Kidney epithelial cell (primary cell): ENCODE results near the gene RABIF. TPM values are rescaled to one million over a fixed set of nuclear protein-coding genes. Genes with fewer than 3 reads are reported as not detected.

Experiments used
- DNase-seq: peaks from one replicate; pipeline ENCODE4 v3.0.0-alpha.2; 2010; ENCODE audit warnings: low read depth
- H3K27me3 ChIP-seq: 2 replicates; pipeline ENCODE4 v1.6.0; 2011; ENCODE audit warnings: low read length; ENCODE audit not compliant: control insufficient read depth, insufficient read depth
- H3K36me3 ChIP-seq: 2 replicates; pipeline ENCODE4 v1.5.1; 2011; ENCODE audit warnings: low read length; ENCODE audit not compliant: control insufficient read depth, insufficient read depth
- H3K4me3 ChIP-seq: 2 replicates; pipeline ENCODE4 v1.5.1; 2011; ENCODE audit warnings: low read depth, mild to moderate bottlenecking, control low read depth, low read length
- total RNA-seq: library from RNA; depleted of rRNA; stranded (reverse); fragments of >200 nt; gene quantifications from 2 replicates; pipeline ENCODE4 v1.2.3, GENCODE V29; 2015
- TF ChIP-seq, protein P1 (sequence below): IDR thresholded peaks from 2 replicates; pipeline ENCODE4 v1.5.1; 2011; ENCODE audit warnings: mild to moderate bottlenecking, moderate library complexity, low read length, control low read depth, inconsistent platforms; ENCODE audit not compliant: insufficient read depth, poor library complexity, severe bottlenecking

RABIF gene
- total RNA-seq, 1 donor from 2014 or later, result 7.0 TPM

GRCh38 chr1:202848191-202848542 is 40.8 kb downstream of the RABIF start:
- TF ChIP-seq, protein P1, sequence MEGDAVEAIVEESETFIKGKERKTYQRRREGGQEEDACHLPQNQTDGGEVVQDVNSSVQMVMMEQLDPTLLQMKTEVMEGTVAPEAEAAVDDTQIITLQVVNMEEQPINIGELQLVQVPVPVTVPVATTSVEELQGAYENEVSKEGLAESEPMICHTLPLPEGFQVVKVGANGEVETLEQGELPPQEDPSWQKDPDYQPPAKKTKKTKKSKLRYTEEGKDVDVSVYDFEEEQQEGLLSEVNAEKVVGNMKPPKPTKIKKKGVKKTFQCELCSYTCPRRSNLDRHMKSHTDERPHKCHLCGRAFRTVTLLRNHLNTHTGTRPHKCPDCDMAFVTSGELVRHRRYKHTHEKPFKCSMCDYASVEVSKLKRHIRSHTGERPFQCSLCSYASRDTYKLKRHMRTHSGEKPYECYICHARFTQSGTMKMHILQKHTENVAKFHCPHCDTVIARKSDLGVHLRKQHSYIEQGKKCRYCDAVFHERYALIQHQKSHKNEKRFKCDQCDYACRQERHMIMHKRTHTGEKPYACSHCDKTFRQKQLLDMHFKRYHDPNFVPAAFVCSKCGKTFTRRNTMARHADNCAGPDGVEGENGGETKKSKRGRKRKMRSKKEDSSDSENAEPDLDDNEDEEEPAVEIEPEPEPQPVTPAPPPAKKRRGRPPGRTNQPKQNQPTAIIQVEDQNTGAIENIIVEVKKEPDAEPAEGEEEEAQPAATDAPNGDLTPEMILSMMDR, result no peak
- Histone ChIP-seq H3K4me3 (no peak overlapping the region), H3K36me3 (no peaks in the 10 kb centered on the region), H3K27me3 (no peaks in the 10 kb centered on the region)
- DNase-seq, result no peak

DNA sequence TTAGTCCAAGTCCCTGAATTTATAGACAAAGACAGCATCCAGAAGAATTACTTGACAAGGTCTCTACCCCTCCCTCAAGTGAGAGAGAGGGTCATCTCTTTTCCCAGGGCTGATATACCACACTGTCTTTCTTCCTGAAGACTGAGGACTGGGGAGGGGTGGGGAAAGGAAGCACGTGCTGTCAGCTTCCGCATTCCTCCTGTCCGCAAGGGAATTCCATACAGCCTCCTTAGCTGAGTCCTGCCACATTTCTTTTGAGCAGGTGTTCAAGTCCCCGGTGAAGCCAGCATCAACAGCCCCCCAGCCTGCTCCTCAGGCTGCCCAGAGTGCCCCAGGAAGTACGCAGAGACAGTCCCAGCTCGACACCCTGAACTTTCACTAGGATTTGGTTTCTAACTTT is 44.0 kb downstream of the RABIF start:
- Histone ChIP-seq H3K36me3 (no peaks in the 10 kb centered on the region), H3K4me3 (no peak overlapping the region), H3K27me3 (no peaks in the 10 kb centered on the region)
- TF ChIP-seq, protein P1, result no peak
- no peak for DNase-seq

GRCh38 chr1:202844259-202844658 is 44.7 kb downstream of the RABIF start:
- TF ChIP-seq, protein P1, result no peak
- Histone ChIP-seq H3K27me3 (no peaks in the 10 kb centered on the region), H3K36me3 (no peaks in the 10 kb centered on the region), H3K4me3 (no peak overlapping the region)
- DNase-seq, result no peak

GRCh38 chr1:202843081-202843480 is 45.9 kb downstream of the RABIF start:
- H3K27me3 ChIP-seq, result no peaks in the 10 kb centered on the region
- H3K4me3 ChIP-seq, result no peak overlapping the region
- H3K36me3 ChIP-seq, result no peaks in the 10 kb centered on the region
- no peak for DNase-seq
- TF ChIP-seq, protein P1, result no peak

GRCh38 chr1:202837746-202838262 is 51.1 kb downstream of the RABIF start:
- DNase-seq, result no peak
- TF ChIP-seq, protein P1, result no peak
- Histone ChIP-seq H3K4me3 (no peak overlapping the region), H3K27me3 (peaks cover 11% of the 10 kb centered on the region), H3K36me3 (no peaks in the 10 kb centered on the region)

DNA sequence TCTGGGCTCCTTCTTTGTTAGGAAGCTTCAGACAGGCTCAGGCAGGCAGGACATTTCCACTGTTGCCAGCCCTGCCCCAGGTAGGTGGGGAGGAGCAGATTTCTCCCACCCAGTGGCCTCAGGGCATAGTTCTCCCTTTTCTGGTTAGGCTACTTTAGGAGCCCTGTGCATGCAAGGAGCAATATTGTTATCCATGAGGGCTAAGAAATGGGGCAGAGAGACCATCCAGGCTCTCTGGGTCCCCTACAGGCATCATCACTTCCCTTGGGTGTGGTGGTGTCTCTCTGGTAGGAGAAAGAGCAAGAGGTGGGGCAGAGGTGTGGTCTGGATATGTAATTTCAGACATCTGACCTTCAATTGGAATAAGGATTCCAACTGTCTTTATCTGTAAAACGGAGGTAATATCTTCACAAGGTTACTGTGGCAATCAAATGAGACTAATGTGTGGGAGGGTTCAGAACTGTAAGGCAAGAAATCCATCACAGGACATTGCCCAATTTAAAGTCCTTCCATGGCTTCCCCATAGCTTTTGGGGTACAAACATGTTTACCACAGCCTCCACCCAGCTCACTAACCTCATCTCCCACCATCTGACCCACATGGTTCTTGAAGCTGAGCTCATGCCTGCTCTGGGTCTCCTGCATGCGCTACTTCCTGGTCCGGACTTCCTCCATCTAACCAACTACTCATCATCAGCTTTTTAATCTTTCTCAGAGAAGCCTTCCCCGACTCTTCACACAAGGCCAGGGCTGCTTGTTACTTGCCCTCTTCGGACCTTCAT is 52.1 kb downstream of the RABIF start:
- Histone ChIP-seq H3K36me3 (no peaks in the 10 kb centered on the region), H3K4me3 (no peak overlapping the region), H3K27me3 (peaks cover 11% of the 10 kb centered on the region)
- TF ChIP-seq, protein P1, result no peak
- no peak for DNase-seq
